UCSD-AML1 (cell line): ENCODE results near the gene PRSS8.

Experiments
- DNase-seq: peaks from one replicate; lab custom pipeline; 2025; ENCODE audit not compliant: unreplicated experiment; lab: John Stamatoyannopoulos, UW

The PRSS8 gene

DNA sequence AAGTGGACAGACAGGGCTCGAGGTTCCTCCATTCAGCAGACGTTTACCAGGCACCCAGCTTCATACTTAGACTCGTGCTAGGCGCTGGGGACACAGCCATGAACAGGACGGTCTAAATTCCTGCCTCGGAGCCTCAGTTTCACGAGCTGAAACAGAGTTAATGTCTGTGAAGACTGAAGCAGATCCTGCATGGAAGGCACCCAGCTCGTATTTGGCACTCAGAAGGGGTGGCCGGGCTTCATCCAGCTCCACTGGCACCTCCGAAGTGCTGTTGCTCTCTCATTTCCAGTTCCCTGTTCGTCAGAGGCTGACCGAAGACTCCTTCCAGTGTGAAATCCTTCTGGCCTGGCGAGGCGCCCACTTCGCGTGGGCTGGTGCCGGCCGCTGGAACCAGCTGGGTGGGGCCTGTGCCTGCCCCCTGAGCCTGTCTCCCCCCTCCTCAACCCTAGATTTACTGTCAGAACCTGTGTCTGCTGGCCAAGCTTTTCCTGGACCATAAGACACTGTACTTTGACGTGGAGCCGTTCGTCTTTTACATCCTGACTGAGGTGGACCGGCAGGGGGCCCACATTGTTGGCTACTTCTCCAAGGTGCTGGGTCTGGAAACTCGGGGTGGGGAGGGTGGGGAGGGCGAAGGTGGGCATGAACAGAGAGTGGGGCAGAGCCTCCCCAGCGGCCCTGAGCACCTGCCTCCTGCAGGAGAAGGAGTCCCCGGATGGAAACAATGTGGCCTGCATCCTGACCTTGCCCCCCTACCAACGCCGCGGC, 5.8 kb downstream of the PRSS8 start:
- peak; percentile 69 for DNase-seq

DNA sequence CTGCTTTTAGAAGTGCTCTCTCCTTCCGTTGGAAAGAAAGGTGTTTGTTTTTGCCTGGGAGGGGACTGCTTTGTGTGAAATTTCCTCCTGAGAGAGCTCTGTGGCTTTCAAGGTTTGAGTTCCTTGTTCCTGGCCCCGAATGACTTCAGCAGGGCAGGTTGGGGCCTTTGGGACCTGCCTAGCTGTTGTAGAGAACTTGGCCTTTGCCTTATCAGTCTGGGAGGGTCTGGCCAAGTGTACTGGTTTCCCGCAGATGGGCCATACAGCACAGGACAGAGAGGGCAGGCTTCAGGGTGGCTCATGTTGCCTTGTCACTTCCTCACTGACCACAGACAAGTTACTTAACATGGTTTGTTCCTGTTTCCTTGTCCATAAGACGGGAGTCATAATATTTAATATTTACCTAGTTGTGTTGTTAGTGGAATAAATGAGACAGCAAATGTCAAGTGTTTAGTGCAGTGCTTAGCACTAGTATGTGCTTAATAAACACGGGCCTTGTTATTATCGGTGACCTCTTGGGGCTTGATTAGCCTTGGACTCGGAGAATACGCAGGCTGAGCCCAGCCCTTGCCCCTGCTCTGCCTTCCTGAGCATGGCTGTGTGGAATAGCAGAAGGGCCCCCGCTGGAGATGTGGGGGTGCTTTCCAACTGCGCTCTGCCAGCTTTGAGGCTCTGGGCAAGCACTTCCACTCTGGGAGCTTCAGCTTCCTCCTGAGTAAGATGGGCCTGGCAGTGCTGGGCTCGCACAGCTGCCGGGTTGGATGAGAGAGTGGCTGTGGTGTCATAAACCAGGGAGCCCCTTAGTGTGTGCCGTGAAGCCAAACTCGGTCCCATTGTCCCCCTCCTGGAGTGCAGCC, 6.6 kb downstream of the PRSS8 start:
- DNase-seq = peak; percentile 88

DNA sequence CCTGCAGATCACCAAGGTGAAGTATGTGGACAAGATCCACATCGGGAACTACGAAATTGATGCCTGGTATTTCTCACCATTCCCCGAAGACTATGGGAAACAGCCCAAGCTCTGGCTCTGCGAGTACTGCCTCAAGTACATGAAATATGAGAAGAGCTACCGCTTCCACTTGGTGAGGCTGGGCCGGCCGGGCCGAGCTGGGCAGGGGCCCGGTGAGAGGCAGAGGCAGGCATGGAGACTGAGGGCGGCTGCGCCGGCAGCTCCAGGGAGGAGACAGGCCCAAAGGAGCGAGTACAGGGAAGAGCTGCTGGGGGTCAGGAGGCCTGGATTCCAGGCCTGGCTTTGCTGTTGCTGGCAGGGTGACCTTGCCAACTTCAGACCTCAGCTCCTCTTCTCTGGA, 8.3 kb downstream of the PRSS8 start:
- DNase-seq = no peak

DNA sequence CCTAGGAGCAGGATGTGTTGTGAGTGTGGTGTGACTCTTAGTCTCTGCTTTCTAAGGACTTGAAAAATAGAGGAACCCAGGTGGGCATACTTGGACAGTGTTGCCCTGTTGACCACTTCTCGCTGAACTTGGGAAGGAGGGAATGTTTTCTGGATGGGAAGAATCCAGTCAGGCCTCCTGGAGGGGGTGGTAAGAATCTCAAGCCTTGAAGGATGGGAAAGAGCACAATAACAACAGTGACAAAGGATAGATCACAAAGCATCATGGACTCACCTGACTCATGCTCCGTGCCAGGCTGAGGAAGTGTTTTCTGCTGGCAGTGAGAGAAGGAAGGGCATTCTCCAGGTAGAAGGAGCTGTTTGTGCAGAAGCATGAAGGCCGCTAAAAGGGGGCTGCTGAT, 9.7 kb downstream of the PRSS8 start:
- no peak for DNase-seq

DNA sequence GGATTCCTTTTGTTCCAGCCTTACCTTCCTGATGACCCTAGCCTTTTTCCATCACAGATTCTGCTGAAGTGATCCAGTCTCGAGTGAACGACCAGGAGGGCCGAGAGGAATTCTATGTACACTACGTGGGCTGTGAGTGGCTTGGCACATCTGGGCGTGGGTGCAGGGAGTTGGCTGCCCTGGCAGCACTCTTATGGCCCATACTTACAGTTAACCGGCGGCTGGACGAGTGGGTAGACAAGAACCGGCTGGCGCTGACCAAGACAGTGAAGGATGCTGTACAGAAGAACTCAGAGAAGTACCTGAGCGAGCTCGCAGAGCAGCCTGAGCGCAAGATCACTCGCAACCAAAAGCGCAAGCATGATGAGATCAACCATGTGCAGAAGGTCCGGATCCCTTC, 15.4 kb downstream of the PRSS8 start:
- DNase-seq = no peak

DNA sequence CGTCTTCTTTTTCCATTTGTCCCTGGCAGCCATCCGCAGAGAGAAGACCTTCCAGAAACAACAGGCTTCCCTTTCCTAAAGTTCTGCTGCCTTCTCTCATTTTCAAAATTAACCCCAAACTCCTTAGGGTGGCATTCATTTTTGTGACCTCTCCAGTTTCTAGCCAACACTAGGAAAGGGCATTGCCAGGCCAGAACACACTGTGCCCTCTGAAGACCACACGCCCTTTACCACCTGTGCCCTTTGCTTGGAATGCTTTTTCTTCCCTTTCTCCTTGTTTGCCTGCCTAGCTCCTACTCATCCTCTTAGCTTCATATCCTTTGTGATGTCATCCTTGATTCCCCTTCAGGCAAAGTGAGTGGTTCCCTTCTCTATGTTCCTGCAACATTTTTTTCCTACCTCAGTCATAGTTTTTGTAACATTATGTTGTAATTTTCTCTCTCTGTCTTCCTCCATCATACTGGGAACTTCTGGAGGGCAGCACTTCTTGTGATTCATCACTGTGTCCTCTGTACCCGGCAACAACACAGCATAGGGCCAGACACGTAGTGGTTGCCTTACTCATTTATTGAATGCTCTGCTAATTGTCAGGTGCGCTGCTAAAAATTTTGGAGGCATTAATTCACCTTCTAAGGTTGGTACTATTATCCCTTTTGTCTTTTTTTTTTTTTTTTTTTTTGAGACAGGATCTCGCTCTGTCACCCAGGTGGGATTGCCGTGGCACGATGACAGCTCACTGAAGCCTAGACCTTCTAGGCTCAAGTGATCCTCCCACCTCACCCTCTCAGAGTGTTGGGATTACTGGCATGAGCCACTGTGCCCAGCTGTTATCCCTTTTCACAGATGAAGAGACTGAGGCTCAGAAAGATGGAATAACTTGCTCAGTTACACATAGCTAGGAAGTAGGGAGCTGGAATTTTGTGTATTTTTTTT, 17.0 kb downstream of the PRSS8 start:
- DNase-seq = no peak

DNA sequence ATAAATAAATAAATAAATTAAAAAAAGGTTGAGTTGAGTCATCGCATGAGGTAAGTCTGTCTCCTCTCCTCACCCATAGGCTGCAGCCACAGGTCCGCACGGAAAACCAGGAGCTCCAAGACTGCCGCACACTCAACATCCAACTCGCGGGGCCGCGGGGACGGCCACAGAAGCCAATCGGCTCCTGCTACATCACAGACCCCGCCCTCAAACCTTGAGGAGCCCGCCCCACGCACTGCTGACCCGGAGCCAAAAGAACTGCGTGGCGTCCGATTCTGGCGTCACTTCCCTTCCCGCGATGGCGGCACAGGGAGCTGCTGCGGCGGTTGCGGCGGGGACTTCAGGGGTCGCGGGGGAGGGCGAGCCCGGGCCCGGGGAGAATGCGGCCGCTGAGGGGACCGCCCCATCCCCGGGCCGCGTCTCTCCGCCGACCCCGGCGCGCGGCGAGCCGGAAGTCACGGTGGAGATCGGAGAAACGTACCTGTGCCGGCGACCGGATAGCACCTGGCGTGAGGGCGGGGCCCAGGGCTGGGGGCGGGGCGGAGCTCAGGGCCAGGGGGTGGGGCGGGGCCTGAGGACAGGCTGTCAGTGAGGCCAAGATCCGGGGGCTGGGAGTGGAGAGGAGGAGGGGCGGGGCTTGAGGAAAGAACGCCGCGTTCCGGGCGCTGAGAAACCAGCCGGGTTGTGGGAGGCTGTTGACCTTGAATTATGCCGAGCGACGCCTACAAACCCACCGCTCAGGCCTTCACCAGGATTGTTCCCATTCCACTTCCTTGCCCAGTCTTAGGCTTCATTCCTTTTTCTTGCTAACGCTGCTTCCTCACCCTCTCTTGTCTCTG, 17.9 kb downstream of the PRSS8 start, which contains the start of gene KAT8:
TSS of gene KAT8 (plus strand) at position 281 of the 839 bp plus-strand sequence. CDS start at position 299, 18 bp downstream.
- peak; percentile 98 for DNase-seq

DNA sequence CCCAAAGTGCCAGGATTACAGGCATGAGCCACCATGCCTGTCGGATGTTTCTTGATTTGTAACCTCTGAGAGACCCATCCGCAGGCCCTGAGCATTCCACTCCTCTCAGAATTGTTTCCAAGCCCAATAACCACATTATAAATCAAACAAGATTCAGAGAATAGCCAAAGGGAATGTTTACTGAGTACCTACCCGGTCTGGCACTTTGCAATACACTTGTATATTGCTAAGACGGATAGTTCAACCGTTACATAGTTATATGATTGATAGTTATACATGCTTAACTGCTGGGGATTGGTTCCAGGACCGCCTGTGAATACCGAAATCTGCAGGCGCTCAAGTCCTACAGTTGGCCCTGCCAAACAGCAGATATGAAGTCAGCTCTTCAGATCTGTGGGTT, 21.1 kb downstream of the PRSS8 start:
- DNase-seq = no peak

DNA sequence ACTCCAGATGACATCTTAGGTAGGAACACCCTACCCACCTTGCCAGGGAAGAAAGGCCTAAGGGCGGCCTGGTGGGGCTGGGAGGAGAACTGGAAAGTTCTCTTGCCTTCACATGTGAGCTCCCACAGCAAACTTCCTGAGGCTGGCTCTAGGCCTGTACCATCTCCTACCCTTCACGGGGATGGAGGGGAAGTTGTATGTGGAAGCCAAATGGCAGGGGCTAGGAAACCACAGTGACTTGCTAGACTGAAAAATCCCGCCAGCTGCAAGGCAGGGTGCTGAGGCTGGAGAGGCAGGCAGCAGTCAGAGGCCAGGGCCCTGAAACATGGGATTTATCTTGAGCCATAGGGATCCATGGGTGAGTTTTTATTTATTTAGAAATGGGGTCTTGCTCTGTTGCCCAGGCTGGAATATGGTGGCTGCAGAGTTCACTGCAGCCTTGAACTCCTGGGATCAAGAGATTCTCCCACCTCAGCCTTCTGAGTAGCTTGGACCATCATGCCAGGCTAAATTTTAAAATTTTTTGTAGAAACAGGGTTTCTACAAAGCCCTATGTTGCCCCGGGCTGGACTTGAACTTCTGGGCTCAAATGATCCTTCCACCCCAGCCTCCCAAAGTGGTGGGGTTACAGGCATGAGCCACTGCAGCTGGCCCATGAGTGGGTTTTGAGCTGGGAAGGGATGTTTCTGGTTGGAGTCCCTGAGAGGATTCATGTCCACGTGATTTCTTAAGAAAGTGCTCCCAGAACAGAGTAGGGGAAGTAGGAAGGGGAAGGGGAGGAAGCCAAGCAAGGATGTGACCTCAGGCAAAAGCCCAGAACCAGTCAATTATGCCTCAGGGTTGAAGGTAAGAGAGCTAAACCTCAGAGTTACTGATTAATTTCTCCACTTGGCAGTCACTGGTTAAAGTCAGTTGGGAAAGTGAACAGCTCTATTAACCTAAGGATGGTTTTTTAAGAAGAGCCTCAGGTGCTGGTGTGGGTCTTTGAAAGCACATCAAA, 22.1 kb downstream of the PRSS8 start:
- peak; percentile 72 for DNase-seq

DNA sequence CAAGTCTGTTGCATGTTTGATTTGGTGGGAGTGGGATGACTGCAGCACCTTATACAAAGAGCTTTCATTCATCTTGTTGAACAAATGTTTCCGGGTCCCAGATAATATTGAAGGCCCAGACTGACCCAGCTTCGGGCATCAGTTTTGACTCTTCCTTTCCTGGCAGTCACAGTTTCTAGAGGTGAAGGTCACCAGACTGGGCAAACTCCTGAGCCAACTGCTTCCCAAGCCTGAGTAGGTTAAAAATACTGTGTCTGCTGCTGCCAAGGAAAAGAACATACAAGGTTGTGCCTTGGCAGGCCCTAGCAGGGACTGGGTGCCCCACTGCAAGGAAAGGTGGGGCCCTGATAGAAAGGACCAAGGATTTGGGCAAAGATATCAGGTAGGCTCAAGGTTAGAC, 22.8 kb downstream of the PRSS8 start:
- no peak for DNase-seq

DNA sequence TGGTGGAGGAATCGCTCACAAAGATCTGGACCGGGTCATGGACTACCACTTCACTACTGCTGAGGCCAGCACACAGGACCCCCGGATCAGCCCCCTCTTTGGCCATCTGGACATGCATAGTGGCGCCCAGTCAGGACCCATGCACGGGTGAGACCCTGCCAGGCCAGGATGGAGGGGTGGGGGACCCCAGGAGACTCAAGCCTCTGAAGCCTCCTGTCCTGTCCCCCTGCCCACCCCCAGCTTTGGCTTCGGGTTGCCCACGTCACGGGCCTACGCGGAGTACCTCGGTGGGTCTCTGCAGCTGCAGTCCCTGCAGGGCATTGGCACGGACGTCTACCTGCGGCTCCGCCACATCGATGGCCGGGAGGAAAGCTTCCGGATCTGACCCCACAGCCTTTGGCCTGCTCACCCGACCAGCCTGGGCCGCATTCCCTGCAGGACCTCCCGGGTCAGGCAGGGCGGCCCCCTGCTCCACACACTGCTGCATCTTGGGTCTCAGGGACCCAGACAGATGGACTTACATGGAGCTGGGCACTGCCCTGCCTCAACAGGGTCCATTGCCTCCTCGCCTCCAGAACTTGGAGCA, 23.6 kb downstream of the PRSS8 start:
- DNase-seq = no peak

DNA sequence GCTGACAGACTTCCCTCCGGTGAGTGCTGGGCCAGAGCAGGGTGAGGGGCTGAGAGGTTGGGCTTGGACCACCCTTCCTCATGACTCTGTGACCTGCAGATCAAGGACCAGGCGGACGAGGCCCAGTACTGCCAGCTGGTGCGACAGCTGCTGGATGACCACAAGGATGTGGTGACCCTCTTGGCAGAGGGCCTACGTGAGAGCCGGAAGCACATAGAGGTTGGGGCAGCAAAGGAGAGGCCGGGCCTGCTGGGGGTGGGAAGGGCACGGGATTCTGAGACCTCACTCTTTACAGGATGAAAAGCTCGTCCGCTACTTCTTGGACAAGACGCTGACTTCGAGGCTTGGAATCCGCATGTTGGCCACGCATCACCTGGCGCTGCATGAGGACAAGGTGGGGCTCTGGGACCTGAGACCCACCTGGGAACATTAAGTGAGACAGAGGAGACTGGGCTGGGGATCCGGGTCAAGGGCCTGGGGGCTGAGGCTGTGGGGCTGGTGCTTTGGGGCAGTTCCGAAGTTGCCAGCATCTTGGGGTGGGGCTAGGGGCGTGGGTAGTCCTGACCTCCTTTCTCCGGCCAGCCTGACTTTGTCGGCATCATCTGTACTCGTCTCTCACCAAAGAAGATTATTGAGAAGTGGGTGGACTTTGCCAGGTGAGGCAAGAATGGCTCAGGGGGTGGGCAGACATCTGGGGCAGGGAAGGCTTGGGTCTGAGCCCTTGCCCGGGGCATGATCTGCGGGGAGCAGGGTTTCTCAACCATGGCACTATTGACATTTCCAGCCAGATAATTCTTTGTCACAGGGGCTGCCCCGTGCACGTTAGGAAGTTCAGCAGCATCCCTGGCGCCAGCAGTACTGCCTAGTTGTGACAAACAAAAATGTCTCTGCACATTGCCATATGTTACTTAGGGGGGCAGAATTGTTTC, 25.2 kb downstream of the PRSS8 start:
- DNase-seq = no peak

DNA sequence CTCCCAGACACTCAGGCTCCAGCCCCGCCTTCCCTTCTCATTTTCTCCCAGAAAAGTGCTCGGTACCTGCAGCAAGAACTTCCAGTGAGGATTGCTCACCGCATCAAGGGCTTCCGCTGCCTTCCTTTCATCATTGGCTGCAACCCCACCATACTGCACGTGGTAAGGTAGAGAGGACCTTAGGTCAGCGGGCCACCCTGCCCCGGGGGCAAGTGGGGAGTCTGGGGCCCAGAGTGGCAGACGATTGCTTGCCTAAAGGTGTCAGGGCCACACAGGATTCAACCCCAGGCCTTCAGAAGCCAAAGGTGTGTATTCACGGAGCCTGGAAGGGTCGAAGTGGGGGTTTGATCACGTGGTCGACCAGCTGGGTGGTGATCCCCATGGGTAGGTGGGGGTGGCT, 25.9 kb downstream of the PRSS8 start:
- no peak for DNase-seq

DNA sequence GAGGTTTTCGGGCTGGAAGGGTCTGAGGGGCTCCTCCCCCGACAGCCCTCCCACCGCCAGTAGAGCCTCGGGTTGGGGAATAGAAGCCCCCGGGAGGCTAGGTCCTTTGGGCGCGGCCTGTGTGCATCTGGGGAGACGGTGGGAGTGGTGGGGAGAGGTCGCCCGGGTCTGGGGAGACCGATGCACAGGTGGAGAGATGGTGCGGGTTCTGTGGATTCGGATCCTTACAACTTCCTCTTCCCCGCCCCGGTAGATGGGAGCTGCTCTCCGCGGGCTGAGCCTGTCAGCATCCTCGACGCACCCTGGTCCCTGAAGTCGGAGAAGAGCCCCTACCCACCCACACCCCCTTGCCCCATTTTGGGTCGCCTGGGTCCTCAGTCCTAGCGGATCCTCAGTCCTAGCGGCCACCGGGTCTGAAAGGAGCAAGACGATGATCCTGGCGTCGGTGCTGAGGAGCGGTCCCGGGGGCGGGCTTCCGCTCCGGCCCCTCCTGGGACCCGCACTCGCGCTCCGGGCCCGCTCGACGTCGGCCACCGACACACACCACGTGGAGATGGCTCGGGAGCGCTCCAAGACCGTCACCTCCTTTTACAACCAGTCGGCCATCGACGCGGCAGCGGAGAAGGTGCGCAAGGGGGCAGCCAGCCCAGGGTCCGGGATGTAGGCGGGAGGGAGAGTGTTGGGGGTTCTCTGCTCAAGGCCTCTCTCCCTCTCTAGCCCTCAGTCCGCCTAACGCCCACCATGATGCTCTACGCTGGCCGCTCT, 26.6 kb downstream of the PRSS8 start:
- DNase-seq = no peak

DNA sequence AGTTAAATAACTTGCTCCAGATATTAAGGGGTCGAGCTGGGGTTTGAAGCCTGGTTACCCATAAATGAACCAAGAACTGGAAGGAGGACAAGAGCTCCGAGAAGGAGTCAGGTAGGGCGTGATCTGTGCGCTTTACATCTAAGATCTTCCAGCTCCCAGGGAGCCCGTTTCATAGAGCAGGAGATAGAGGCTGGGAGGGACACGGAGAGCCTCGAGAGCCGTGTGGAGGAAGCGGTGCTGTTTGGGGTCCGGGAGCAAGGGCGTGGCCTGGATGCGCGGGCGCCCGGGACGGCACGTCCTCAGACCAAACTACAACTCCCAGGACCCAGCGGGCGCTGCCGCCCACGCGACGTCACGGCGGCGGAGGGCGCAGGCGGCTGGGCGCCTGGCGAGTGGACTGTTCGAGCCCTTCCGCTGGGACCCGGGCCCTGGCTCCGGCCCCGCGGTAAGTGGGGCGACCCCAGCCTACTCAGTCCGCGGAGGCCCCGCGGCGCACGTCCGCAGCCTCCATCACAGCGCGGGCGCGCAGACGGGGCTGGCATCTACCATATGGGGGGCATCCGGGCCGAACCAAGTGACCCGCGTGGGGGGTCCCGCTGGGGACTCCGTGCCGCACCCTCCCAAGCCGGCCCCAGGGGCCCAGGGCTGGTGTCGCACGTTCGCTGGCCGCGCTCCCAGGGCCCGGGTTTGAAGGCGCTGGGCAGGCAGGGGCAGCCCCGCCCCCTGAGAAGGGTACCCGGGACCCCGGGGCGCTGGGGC, 27.3 kb downstream of the PRSS8 start, which contains the start of gene BCKDK:
TSS of gene BCKDK (plus strand) at position 352 of the 759 bp plus-strand sequence. CDS start 838 bp downstream, outside the sequence.
- DNase-seq = peak; percentile 84

DNA sequence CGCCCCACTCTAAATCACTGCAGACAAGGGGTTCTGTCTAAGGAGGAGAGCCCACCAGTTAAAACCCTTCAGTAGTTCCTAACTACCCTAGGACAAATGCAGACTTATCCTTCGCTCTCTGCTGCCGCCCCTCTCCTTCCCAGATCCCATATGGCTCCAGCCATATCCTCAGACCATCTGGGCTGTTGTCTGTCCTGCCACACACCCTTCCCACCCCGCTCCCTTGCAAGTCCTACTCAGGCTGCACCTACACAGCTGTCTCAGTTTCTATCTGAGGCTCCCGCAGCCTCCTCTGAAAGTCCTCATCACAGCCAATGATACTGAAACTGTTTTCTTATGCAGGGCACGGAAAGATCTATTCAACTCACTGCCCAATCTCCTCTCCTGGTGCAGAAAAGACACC, 28.1 kb downstream of the PRSS8 start:
- no peak for DNase-seq
